ENCODE results near the gene KCND3. TPM values are rescaled to one million over a fixed set of nuclear protein-coding genes. Genes with fewer than 3 reads are reported as not detected.

Gene KCND3
- total and polyA plus RNA-seq, 2 experiments from 2014 or later = 0.10 to 0.18 TPM

GRCh38 chr1:111956155-111956771 is 33.2 kb downstream of the KCND3 start (continued):
- TF ChIP-seq ZNF462 (CRISPR knock-in tag; IDR thresholded peaks at IDR 0.05) = no peak
- no peak for TF ChIP-seq EZH2 (IDR thresholded peaks at IDR 0.05; ENCODE audit: low read depth, unreplicated experiment)
- TF ChIP-seq ZNF331 (CRISPR knock-in tag; IDR thresholded peaks at IDR 0.05; ENCODE audit: low read depth) = no peak

GRCh38 chr1:111955755-111956154 is 33.7 kb downstream of the KCND3 start:
- Mint-ChIP-seq H3K9me3 (no peaks in the 10 kb centered on the region; the same call in 2 of the 3 replicates), H3K27ac (no peak overlapping the region), H3K27me3 (ENCODE audit: insufficient read depth, low read depth, poor library complexity) (peaks cover 4% of the 10 kb centered on the region), H3K4me1 (no peaks in the 10 kb centered on the region; the same call in 2 of the 3 replicates), H3K4me3 (no peak overlapping the region), H3K36me3 (ENCODE audit: low read depth) (no peaks in the 10 kb centered on the region)
- H3K4me1 ChIP-seq (ENCODE audit: insufficient read depth) = no peaks in the 10 kb centered on the region
- no peaks in the 10 kb centered on the region for H3K36me3 ChIP-seq (ENCODE audit: insufficient read depth)
- no peak overlapping the region for H3K27ac ChIP-seq (ENCODE audit: low read depth)
- DNase-seq (ENCODE audit: low spot score) (no peak), ATAC-seq (no peak)
- 0 out of 2 replicates have a peak, but pooled peaks cover 3% of the 10 kb centered on the region for H3K9me2 ChIP-seq (ENCODE audit: insufficient read depth)
- no peaks in the 10 kb centered on the region for H3K79me2 ChIP-seq (replicated peaks; ENCODE audit: insufficient read depth)
- H3K27me3 ChIP-seq (ENCODE audit: insufficient read depth) = no peaks in the 10 kb centered on the region
- H3K4me3 ChIP-seq = no peak overlapping the region
- no peaks in the 10 kb centered on the region for H4K20me1 ChIP-seq (replicated peaks; ENCODE audit: insufficient read depth)
- no peak overlapping the region for H2AFZ ChIP-seq
- H3F3A ChIP-seq (replicated peaks; ENCODE audit: low read depth) = no peaks in the 10 kb centered on the region
- no peak overlapping the region for H3K4me2 ChIP-seq
- TF ChIP-seq CREB1 (CRISPR knock-in tag; IDR thresholded peaks at IDR 0.05; ENCODE audit: low read depth) = no peak
- TF ChIP-seq STAT1 (IDR thresholded peaks at IDR 0.05; ENCODE audit: unreplicated experiment) = no peak
- TF ChIP-seq CTCF (conservative IDR thresholded peaks at IDR 0.05; ENCODE audit: low read depth in 2 of 2) = no peak
- no peak for TF ChIP-seq ZNF462 (CRISPR knock-in tag; IDR thresholded peaks at IDR 0.05)
- no peak for TF ChIP-seq EZH2 (IDR thresholded peaks at IDR 0.05; ENCODE audit: low read depth, unreplicated experiment)
